Activated CD4-positive, alpha-beta memory T cell treated with anti-CD3 and anti-CD28 coated beads, Interleukin-2, amount 10 ng/mL, durations not matched to agents 7 days and 5 days (primary cell): ENCODE measurements around the gene GSK3B. TPM values are rescaled to one million over a fixed set of nuclear protein-coding genes. Genes with fewer than 3 reads are reported as not detected.

Experiments
- CTCF ChIA-PET: fragments of 350-600 bp; sonication (Branson Sonifier 250); formaldehyde crosslinking; loops from one replicate; lab custom pipeline; 2021; ENCODE audit warnings: antibody characterized with exemption, inconsistent platforms; lab: Charles Lee
- POLR2A ChIA-PET: fragments of 350-600 bp; sonication (Branson Sonifier 250); formaldehyde crosslinking; loops from one replicate; lab custom pipeline; 2021; ENCODE audit warnings: antibody characterized with exemption; lab: Charles Lee
- DNase-seq: peaks from one replicate; pipeline ENCODE4 v3.0.0-alpha.2; 2020
- H3K27ac Mint-ChIP-seq: one replicate; pipeline ENCODE4 v1.8.0; 2021; ENCODE audit warnings: mild to moderate bottlenecking, mixed read lengths
- H3K27me3 Mint-ChIP-seq: one replicate; pipeline ENCODE4 v1.8.0; 2021; ENCODE audit warnings: mixed read lengths
- H3K36me3 Mint-ChIP-seq: one replicate; pipeline ENCODE4 v1.8.0; 2021; ENCODE audit warnings: low read depth, mixed read lengths
- H3K4me1 Mint-ChIP-seq: one replicate; pipeline ENCODE4 v1.8.0; 2021; ENCODE audit warnings: mixed read lengths
- H3K4me3 Mint-ChIP-seq: one replicate; pipeline ENCODE4 v1.8.0; 2021; ENCODE audit warnings: mild to moderate bottlenecking, mixed read lengths
- H3K9me3 Mint-ChIP-seq: one replicate; pipeline ENCODE4 v1.8.0; 2021; ENCODE audit warnings: mixed read lengths
- total RNA-seq, 2 experiments: library from RNA; stranded (reverse); gene quantifications; one replicate each; pipeline ENCODE4 v1.2.3, GENCODE V29; 2021

The GSK3B gene
- total RNA-seq, 2 experiments from 2014 or later: 35.6 to 37.2 TPM

GRCh38 chr3:119800844-119801243 is 293.4 kb downstream of the GSK3B start:
- ChIA-PET CTCF (no interaction called here), POLR2A (interaction anchor here (0.8 kb wide), 1 partner anchor 19 kb away, joined by 3 read pairs; the partner anchor contains the start of gene NR1I2)
- Mint-ChIP-seq H3K36me3 (no peaks in the 10 kb centered on the region), H3K27ac (no peak overlapping the region), H3K9me3 (no peaks in the 10 kb centered on the region), H3K4me1 (no peaks in the 10 kb centered on the region), H3K4me3 (no peak overlapping the region), H3K27me3 (peaks cover 14% of the 10 kb centered on the region)
- DNase-seq: no peak

GRCh38 chr3:119796785-119797184 is 297.5 kb downstream of the GSK3B start:
- Mint-ChIP-seq H3K4me3 (no peak overlapping the region), H3K27me3 (peaks cover 14% of the 10 kb centered on the region), H3K36me3 (no peaks in the 10 kb centered on the region), H3K27ac (no peak overlapping the region), H3K4me1 (no peaks in the 10 kb centered on the region), H3K9me3 (no peaks in the 10 kb centered on the region)
- no peak for DNase-seq
- ChIA-PET CTCF (interaction anchor here (0.6 kb wide), 1 partner anchor 276 kb away, joined by 3 read pairs; no protein-coding TSS in a partner anchor), POLR2A (no interaction called here)

GRCh38 chr3:119796368-119796767 is 297.9 kb downstream of the GSK3B start:
- no peaks in the 10 kb centered on the region for H3K4me1 Mint-ChIP-seq
- no peak for DNase-seq
- H3K27ac Mint-ChIP-seq: no peak overlapping the region
- H3K36me3 Mint-ChIP-seq: no peaks in the 10 kb centered on the region
- peaks cover 14% of the 10 kb centered on the region for H3K27me3 Mint-ChIP-seq
- no peak overlapping the region for H3K4me3 Mint-ChIP-seq
- POLR2A ChIA-PET: no interaction called here
- H3K9me3 Mint-ChIP-seq: no peaks in the 10 kb centered on the region
- CTCF ChIA-PET: no interaction called here

- Mint-ChIP-seq H3K36me3 (no peaks in the 10 kb centered on the region), H3K27ac (no peak overlapping the region), H3K9me3 (no peaks in the 10 kb centered on the region), H3K27me3 (peaks cover 14% of the 10 kb centered on the region), H3K4me3 (no peak overlapping the region), H3K4me1 (no peaks in the 10 kb centered on the region)
- no peak for DNase-seq
- CTCF ChIA-PET: no interaction called here
- POLR2A ChIA-PET: no interaction called here
Measured at GRCh38 chr3:119795849-119796248, 298.4 kb downstream of the GSK3B start.

- Mint-ChIP-seq H3K4me1 (no peaks in the 10 kb centered on the region), H3K9me3 (no peaks in the 10 kb centered on the region), H3K27ac (no peak overlapping the region), H3K27me3 (peaks cover 14% of the 10 kb centered on the region), H3K36me3 (no peaks in the 10 kb centered on the region), H3K4me3 (no peak overlapping the region)
- no peak for DNase-seq
- ChIA-PET POLR2A (no interaction called here), CTCF (no interaction called here)
Measured at GRCh38 chr3:119794971-119795612, 299.2 kb downstream of the GSK3B start.

- Mint-ChIP-seq H3K4me1 (no peaks in the 10 kb centered on the region), H3K4me3 (no peak overlapping the region), H3K27ac (no peak overlapping the region), H3K27me3 (peaks cover 14% of the 10 kb centered on the region), H3K36me3 (no peaks in the 10 kb centered on the region), H3K9me3 (peaks cover 2% of the 10 kb centered on the region)
- ChIA-PET POLR2A (no interaction called here), CTCF (no interaction called here)
- no peak for DNase-seq
Measured at GRCh38 chr3:119794401-119794800, 299.8 kb downstream of the GSK3B start.

GRCh38 chr3:119792270-119792669 is 302.0 kb downstream of the GSK3B start:
- Mint-ChIP-seq H3K4me3 (no peak overlapping the region), H3K27ac (no peak overlapping the region), H3K27me3 (peaks cover 7% of the 10 kb centered on the region), H3K4me1 (no peaks in the 10 kb centered on the region), H3K9me3 (peaks cover 2% of the 10 kb centered on the region), H3K36me3 (no peaks in the 10 kb centered on the region)
- ChIA-PET POLR2A (no interaction called here), CTCF (no interaction called here)
- no peak for DNase-seq

GRCh38 chr3:119790369-119790768 is 303.9 kb downstream of the GSK3B start:
- Mint-ChIP-seq H3K9me3 (peaks cover 2% of the 10 kb centered on the region), H3K4me1 (no peaks in the 10 kb centered on the region), H3K4me3 (no peak overlapping the region), H3K27me3 (peaks cover 2% of the 10 kb centered on the region), H3K36me3 (no peaks in the 10 kb centered on the region), H3K27ac (no peak overlapping the region)
- CTCF ChIA-PET: no interaction called here
- POLR2A ChIA-PET: no interaction called here
- DNase-seq: no peak

GRCh38 chr3:119786409-119786808 is 307.8 kb downstream of the GSK3B start:
- H3K9me3 Mint-ChIP-seq: peaks cover 2% of the 10 kb centered on the region
- DNase-seq: no peak
- H3K27me3 Mint-ChIP-seq: peaks cover 2% of the 10 kb centered on the region
- H3K4me3 Mint-ChIP-seq: no peak overlapping the region
- H3K4me1 Mint-ChIP-seq: no peaks in the 10 kb centered on the region
- ChIA-PET POLR2A (no interaction called here), CTCF (no interaction called here)
- no peak overlapping the region for H3K27ac Mint-ChIP-seq
- no peaks in the 10 kb centered on the region for H3K36me3 Mint-ChIP-seq

GRCh38 chr3:119783883-119784282 is 310.4 kb downstream of the GSK3B start:
- Mint-ChIP-seq H3K4me1 (peaks cover 4% of the 10 kb centered on the region), H3K4me3 (no peak overlapping the region), H3K36me3 (no peaks in the 10 kb centered on the region), H3K9me3 (no peaks in the 10 kb centered on the region), H3K27ac (no peak overlapping the region), H3K27me3 (no peaks in the 10 kb centered on the region)
- ChIA-PET CTCF (interaction anchor here (0.6 kb wide), 1 partner anchor 697 kb away, joined by 3 read pairs; no protein-coding TSS in a partner anchor), POLR2A (no interaction called here)
- DNase-seq: no peak

- Mint-ChIP-seq H3K27me3 (no peaks in the 10 kb centered on the region), H3K27ac (no peak overlapping the region), H3K4me3 (no peak overlapping the region), H3K36me3 (no peaks in the 10 kb centered on the region), H3K4me1 (peaks cover 4% of the 10 kb centered on the region), H3K9me3 (no peaks in the 10 kb centered on the region)
- ChIA-PET CTCF (no interaction called here), POLR2A (no interaction called here)
- DNase-seq: no peak
Measured at GRCh38 chr3:119783255-119783654, 311.0 kb downstream of the GSK3B start.

GRCh38 chr3:119782460-119782859 is 311.8 kb downstream of the GSK3B start:
- Mint-ChIP-seq H3K4me1 (peaks cover 4% of the 10 kb centered on the region), H3K27me3 (no peaks in the 10 kb centered on the region), H3K9me3 (no peaks in the 10 kb centered on the region), H3K27ac (no peak overlapping the region), H3K4me3 (no peak overlapping the region), H3K36me3 (no peaks in the 10 kb centered on the region)
- POLR2A ChIA-PET: interaction anchor here (0.6 kb wide), 1 partner anchor 18 kb away, joined by 3 read pairs; no protein-coding TSS in a partner anchor
- CTCF ChIA-PET: no interaction called here
- no peak for DNase-seq

GRCh38 chr3:119781330-119782198 is 312.7 kb downstream of the GSK3B start, which contains the start of gene NR1I2:
Gene NR1I2 (plus strand): TSS chr3:119782101.
- POLR2A ChIA-PET: interaction anchor here (0.6 kb wide), 1 partner anchor 19 kb away, joined by 3 read pairs; no protein-coding TSS in a partner anchor
- CTCF ChIA-PET: no interaction called here
- no peak for DNase-seq

More at GRCh38 chr3:119781330-119782198, 312.7 kb downstream of the GSK3B start, which contains the start of gene NR1I2:
- peaks cover 4% of the 10 kb centered on the region for H3K4me1 Mint-ChIP-seq
- no peaks in the 10 kb centered on the region for H3K36me3 Mint-ChIP-seq
- H3K4me3 Mint-ChIP-seq: no peak within 1 kb of the TSS
- H3K27ac Mint-ChIP-seq: no peak within 1 kb of the TSS
- H3K9me3 Mint-ChIP-seq: no peaks in the 10 kb centered on the region
- H3K27me3 Mint-ChIP-seq: no peaks in the 10 kb centered on the region
